ENCODE measurements around the gene LSAMP.

Gene LSAMP

DNA sequence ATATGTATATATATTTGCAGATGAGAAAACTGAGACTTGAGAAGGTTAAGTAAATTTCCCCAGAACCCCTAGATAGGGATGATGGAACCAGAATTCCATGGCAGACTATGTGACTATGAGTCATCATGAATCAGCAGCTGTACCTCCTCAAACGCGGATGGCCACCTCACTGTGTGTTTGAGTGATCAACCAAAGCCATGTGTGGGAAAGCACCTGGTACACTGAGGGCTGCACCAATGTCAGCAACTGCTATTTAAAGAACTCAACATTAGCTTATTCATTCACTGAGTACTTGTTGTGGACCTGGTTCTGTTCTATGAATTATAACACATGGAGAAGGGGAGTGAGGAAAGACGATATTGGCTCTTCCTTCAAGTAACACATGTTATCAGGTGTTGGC, 445.0 kb downstream of the LSAMP start:
- FAIRE-seq = no peak
- DNase-seq (ENCODE audit: extremely low spot score, insufficient read length, low read depth) = no peak

- no peak for DNase-seq (ENCODE audit: extremely low spot score, insufficient read length, low read depth)
- no peak for FAIRE-seq
These were observed 445.7 kb downstream of the LSAMP start for GRCh38 chr3:115999613-116000012.

- no peak for FAIRE-seq
These were observed 446.2 kb downstream of the LSAMP start for GRCh38 chr3:115999001-115999585.

DNA sequence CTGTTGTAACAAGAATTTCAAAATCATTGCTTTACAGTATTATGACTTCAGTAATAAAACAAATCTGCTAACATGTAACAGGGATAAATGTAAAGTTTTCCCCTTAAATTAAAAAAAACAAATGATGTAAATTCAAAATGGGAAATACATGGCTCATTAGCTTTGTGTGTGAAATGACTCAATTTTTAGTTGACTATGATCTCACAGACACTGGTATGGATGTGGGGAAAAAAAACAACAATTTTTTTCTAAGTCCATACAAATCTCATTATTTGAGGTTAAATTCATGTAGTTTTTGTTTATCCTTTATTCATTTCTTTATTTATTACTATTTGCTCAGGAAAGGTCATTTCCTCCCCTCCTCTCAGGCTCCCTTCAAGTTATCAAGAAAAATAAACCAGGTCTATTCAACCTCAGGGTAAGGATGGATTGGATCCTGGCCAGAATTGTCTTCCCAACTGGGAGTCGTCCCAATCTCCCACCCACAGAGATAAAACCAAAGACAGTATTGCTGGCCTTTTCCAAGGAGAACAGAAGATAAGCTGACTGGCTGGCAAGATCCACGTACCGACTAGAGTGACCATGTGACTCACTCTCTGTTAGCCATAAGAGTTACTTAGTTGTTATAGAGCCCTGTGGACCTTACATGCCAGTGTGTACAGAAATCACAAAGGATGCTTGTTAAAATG, 448.7 kb downstream of the LSAMP start:
- no peak for FAIRE-seq
- no peak for DNase-seq (ENCODE audit: extremely low spot score, insufficient read length, low read depth)

More at GRCh38 chr3:115999001-115999585, 446.2 kb downstream of the LSAMP start:
- DNase-seq (ENCODE audit: extremely low spot score, insufficient read length, low read depth) = no peak

DNA sequence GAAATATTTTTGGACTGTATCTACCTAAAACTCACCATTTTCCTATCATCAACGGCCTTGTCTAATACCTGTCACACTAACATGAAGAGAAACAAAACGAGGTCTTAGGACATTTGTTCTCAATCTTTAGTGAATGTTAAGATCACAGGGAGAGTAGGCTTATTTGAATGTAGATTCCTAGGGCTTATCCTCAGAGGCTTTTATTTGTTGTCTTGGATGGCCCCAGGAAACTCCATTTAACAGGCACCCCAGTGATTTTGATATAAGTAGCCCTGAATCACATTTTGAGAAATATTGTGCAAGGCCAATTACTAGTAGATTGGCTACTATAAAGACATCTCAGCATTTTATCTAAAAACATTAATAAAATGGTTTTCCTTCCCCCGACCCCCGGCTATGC, 454.6 kb downstream of the LSAMP start:
- FAIRE-seq (no peak), DNase-seq (ENCODE audit: extremely low spot score, insufficient read length, low read depth) (no peak)

DNA sequence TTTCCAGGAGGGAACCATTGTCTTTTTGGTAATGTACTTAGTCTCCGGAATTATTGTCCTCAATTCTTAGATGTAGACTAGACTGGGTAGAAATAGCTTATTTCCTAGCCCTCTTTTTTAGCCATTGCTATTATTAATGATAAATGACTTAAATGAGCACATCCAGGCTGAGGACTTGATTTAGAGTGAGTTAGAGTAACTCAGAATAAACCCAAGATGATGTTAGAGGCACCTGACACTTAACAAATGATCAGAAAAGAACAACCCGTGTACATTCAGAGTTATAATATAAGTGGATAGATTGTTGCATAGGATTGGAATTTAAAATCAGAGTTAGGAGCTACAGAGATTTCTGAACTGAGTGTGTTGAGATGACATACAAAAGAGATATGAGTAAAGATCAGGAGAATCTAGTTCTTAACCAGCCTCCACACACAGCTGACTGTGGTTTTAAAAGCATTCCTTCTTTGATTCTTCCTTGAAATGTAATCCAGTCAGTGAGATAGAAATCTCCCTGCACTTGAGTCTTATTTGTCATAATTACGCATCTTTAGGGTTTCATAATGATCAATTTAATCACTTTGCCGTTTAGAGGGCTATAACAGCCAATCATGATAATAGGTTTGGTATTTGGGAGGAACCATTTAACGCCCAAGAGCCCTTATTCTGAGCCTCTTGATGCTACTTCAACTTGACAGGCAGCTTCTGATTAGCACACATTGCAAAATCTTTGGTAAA, 455.4 kb downstream of the LSAMP start:
- DNase-seq (ENCODE audit: extremely low spot score, insufficient read length, low read depth) = no peak

GRCh38 chr3:115986555-115987207, 458.6 kb downstream of the LSAMP start:
- DNase-seq (ENCODE audit: extremely low spot score, insufficient read length, low read depth) = no peak
- no peak for FAIRE-seq

More for the DNA sequence above, 455.4 kb downstream of the LSAMP start:
- FAIRE-seq = no peak

GRCh38 chr3:115982629-115983028, 462.7 kb downstream of the LSAMP start:
- DNase-seq (ENCODE audit: extremely low spot score, insufficient read length, low read depth) (no peak), FAIRE-seq (no peak)

DNA sequence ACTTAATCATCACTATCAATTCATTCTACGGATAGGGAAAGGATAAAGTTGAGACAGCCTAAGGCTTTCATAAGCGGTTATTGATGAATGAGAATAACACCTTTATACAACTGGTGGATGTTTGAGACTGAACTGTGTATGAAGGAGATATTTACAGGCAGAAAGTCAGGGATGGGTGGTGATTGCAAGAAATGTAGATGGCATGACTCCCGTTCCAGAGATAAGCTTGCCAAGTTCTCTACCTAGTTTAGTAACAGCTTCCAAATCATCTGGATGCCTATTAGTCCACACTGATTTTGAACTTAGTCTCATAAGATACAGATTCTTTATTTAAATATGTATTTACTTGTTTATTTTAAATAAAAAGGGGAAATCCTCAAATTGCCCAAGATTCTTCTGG, 463.2 kb downstream of the LSAMP start:
- DNase-seq (ENCODE audit: extremely low spot score, insufficient read length, low read depth) (no peak), FAIRE-seq (no peak)

DNA sequence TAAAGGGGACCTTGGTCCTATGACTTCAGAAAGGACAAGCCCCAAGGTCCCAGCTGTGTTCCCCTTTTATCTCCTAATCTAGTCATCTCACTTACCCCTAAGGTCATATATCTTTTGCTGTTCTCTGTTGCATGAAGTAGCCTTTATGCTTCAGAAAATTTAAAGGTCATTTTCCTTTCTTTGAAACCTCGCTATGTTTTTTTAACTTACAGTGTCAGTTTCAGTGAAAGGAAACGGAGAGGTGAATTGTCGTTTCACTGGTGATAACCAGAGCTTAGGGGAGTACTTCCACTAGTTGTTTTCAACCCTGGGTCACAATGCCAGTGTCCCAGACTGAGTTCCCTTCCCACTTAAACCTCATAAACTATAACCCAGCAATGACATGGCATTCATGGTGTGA, 464.6 kb downstream of the LSAMP start:
- FAIRE-seq (peak; percentile 31), DNase-seq (ENCODE audit: extremely low spot score, insufficient read length, low read depth) (no peak)

DNA sequence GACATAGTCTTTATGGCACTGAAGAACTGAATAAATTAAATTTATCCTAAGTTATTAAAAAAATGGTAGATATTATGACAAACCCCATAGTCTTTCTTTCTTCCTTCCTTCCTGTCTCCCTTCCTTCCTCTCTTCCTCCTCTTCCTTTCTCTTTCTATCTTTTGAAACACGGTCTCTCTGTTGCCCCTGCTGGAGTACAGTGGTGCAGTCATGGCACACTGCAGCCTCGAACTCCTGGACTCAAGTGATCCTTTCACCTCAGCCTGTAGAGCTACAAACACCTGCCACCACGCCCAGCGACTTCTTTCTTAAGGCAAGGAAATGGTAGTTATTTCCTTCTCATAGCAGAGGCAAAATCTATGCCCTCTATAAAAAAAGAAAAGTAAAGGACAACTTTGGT, 467.4 kb downstream of the LSAMP start:
- no peak for FAIRE-seq
- no peak for DNase-seq (ENCODE audit: extremely low spot score, insufficient read length, low read depth)

- DNase-seq (ENCODE audit: extremely low spot score, insufficient read length, low read depth) (no peak), FAIRE-seq (no peak)
These were observed 469.5 kb downstream of the LSAMP start for GRCh38 chr3:115975796-115976195.

DNA sequence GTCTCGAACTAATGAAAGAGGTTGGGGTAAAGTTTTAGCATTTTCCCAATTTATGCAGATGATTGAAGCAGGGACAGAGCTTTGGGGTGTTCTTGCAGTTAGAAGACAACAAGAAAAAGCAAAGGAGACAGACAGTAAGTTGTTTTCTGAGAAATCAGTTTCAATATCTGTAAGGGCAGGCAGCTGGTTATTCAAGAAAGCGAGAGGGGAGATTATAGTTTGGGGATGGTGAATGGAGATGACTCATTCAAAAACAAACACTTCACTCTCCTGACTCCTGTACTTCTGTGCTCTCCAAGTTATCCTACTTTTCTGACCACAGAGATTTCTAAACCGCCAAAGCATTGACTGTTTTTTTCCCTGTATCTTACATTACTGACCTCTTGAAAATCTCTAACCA, 469.9 kb downstream of the LSAMP start:
- no peak for FAIRE-seq
- no peak for DNase-seq (ENCODE audit: extremely low spot score, insufficient read length, low read depth)

GRCh38 chr3:115974940-115975339, 470.3 kb downstream of the LSAMP start:
- no peak for FAIRE-seq
- DNase-seq (ENCODE audit: extremely low spot score, insufficient read length, low read depth) = no peak

DNA sequence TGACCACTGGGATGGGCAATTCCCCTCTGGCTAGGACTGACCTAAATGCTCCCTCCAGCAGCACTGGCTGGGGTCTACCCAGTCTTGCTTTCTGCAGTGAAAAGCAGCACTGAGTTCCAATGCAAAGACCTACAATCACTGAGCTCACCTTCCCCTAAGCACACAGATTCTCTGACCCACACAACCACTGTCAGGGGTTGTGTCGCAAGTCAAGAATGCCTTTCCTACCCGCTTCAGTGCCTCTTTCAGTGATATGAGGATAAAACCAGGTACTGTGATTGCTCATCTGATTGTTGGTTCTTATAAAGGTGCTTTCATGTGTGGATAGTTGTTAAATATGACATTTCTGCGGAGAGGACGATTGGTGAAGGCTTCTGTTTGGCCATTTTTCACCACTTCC, 476.4 kb downstream of the LSAMP start:
- no peak for FAIRE-seq
- DNase-seq (ENCODE audit: extremely low spot score, insufficient read length, low read depth) = no peak

DNA sequence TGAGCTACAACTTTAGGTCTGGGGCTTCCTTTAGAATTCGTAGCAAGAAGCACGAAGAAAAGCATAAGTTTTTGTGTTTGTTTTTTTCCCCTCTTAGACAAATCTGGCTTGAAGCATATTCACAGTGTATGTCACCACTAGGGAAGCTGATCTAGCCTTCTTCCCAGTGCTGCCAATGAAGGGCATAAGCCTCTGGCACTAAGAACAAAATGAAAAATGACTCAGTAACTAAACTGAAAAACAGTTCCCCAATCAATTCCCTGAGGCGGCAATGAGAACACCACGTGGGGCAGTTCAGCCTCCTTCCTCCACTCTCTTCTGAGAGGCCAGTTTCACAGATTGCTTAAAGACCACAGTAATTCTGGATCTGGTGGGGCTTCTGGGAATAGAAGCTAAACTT, 483.9 kb downstream of the LSAMP start:
- FAIRE-seq = no peak
- DNase-seq (ENCODE audit: extremely low spot score, insufficient read length, low read depth) = no peak

DNA sequence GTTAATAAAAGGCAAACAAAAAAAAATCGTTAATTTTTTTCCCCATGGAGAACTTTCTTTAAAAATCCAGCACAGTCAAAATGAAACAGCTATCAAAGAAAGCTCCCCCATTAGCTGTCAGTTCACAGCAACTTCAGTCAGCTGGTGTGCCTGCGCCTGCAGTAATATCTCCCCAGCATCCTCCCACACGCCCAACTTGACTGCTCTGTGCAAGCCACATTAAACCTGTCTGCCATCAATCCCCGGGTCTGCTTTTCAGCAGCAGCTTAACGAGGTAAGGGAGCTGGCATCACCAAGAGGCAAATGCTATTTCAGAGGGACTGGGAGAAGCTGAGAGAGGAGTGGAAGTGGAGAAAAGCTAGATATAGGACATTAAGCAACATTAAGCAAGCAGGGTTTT, 484.5 kb downstream of the LSAMP start:
- peak; percentile 42 for FAIRE-seq
- DNase-seq (ENCODE audit: extremely low spot score, insufficient read length, low read depth) = peak; percentile 2

GRCh38 chr3:115958526-115958925, 486.8 kb downstream of the LSAMP start:
- DNase-seq (ENCODE audit: extremely low spot score, insufficient read length, low read depth) = no peak
- FAIRE-seq = no peak

DNA sequence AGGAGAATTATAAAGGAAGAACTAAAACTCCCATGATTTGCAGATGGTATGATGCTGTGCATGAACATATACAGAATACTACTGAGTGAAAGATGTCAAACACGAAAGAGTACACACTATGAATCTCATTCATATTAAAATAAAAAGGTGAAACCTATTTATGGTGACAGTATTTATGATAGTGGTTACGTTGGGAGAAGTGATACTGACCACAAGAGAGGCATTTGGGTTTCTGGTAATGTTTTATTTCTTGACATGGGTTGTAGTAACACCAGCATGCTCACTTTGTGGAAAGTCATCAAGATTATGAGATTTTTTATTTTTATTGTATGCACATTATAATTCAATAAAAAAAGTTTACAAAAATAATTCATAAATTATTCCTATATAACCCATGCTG, 498.0 kb downstream of the LSAMP start:
- DNase-seq (ENCODE audit: extremely low spot score, insufficient read length, low read depth) (no peak), FAIRE-seq (no peak)

DNA sequence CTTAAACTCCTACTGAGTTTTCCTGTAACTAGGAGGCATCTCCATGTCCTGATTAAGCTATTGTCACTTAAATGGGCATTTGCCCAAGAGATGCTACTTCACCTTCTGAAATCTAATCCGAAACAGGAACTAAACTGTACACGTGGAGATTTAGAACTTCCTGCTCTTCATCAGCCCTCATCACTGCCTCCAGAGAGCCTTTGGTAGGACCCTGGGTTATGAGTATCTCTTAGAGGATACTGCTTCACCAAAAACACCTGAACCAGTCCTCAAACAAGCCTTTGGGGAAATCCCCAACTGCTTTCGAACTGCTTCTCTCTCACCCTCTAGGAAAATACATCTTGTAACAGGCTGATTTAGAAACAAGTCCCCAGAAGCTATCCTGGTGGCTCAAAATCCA, 501.7 kb downstream of the LSAMP start:
- FAIRE-seq (peak; percentile 38), DNase-seq (ENCODE audit: extremely low spot score, insufficient read length, low read depth) (no peak)

GRCh38 chr3:115937054-115937453, 508.2 kb downstream of the LSAMP start:
- DNase-seq (ENCODE audit: extremely low spot score, insufficient read length, low read depth) = no peak
- FAIRE-seq = no peak
